ENCODE measurements around the gene ZNF507. TPM values are rescaled to one million over a fixed set of nuclear protein-coding genes. Genes with fewer than 3 reads are reported as not detected.

Gene ZNF507
- total and polyA plus RNA-seq, 9 of the 15 experiments (the other 6 are each of a cell fraction or from before 2014, with no cell fraction given), result 2.9 to 25.0 (median 10.4) TPM

DNA sequence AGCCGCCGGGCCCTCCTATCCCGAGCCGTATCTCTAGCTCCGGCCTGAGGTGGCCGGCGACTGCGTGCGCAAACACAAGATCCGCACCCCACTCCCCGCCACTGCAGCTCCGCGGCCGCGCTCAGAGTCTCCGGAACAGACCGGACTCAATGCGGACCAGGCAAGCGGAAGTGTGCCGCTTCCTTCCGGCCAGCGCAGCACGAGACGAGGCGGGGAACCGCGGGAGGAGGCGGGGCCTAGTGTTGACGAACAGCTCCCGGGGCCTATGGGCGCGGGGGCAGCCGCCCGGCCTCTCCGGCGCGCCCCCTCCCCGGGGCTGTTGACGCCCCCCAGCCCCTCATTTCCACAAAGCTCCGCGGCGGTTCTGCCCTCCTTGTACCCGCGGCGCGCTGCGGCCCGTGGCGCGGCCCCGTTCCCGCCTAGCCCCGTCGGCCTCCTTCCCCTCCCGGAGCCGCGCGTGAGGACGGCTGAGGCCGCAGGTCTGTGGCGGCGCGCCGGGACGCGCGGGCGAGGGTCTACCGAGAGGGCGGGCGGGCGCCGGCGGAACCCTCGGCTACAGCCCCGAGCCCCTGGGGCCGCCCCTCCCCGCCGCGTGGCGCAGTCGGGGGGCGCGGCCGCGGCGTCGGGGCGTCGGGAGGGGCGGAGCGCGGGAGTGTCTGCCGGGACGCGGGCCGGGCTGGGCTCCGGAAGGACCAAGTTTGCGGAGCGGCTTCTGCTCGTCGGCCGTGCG, 60.2 kb downstream of the ZNF507 start, which contains the start of gene DPY19L3 (continued):
- TF ChIP-seq TCF7 (IDR thresholded peaks at IDR 0.05; ENCODE audit: borderline replicate concordance) (no peak), ZC3H11A (IDR thresholded peaks at IDR 0.05; ENCODE audit: low read depth, low read length) (no peak), EGR1 (conservative IDR thresholded peaks at IDR 0.05) (peak; percentile 12; the same call in 1 of the 2 replicates), PRPF4 (IDR thresholded peaks at IDR 0.05; ENCODE audit: insufficient read depth, low read depth, low read length, poor library complexity, severe bottlenecking) (peak; percentile 18), SMAD3 (CRISPR knock-in tag; conservative IDR thresholded peaks at IDR 0.05) (0 out of 2 replicates have a peak, but pooled peaks have one; percentile 32), FUS (optimal IDR thresholded peaks at IDR 0.05; ENCODE audit: low read depth, low read length) (no peak), ZNF121 (CRISPR knock-in tag; conservative IDR thresholded peaks at IDR 0.05) (no peak), JUND (IDR thresholded peaks at IDR 0.05; ENCODE audit: borderline replicate concordance, low read depth, low read length) (peak; percentile 60), JUND (tag; IDR thresholded peaks at IDR 0.05; ENCODE audit: borderline replicate concordance, low read depth, low read length) (no peak), TAF9B (IDR thresholded peaks at IDR 0.05; ENCODE audit: partially characterized antibody) (peak; percentile 87), SP2 (IDR thresholded peaks at IDR 0.05; ENCODE audit: extremely low read depth, low read depth, low read length, poor library complexity, severe bottlenecking) (peak; percentile 69), ETV1 (tag; conservative IDR thresholded peaks at IDR 0.05; ENCODE audit: low read depth) (peak; percentile 98), NONO (IDR thresholded peaks at IDR 0.05; ENCODE audit: low read depth in 2 of 2, low read length in 1 of 2) (peak; percentile 53 to 87), L3MBTL2 (IDR thresholded peaks at IDR 0.05) (peak; percentile 57), ZNF584 (CRISPR knock-in tag; IDR thresholded peaks at IDR 0.05; ENCODE audit: low read depth) (0 out of 2 replicates have a peak, but pooled peaks have one; percentile 71), KDM5B (IDR thresholded peaks at IDR 0.05; ENCODE audit: insufficient replicate concordance, low read depth, low read length) (peak; percentile 77), NR2C2 (CRISPR knock-in tag; IDR thresholded peaks at IDR 0.05) (0 out of 2 replicates have a peak, but pooled peaks have one; percentile 40), NR2C2 (tag; IDR thresholded peaks at IDR 0.05) (no peak; the same call in 1 of the 2 replicates), CREM (IDR thresholded peaks at IDR 0.05; ENCODE audit: low read depth) (peak; percentile 69), PHB (CRISPR knock-in tag; IDR thresholded peaks at IDR 0.05) (no peak), DMBX1 (CRISPR knock-in tag; IDR thresholded peaks at IDR 0.05; ENCODE audit: borderline replicate concordance) (no peak), U2AF1 (optimal IDR thresholded peaks at IDR 0.05; ENCODE audit: low read depth, low read length) (peak; percentile 88), ERF (CRISPR knock-in tag; IDR thresholded peaks at IDR 0.05) (peak; percentile 92; the same call in 1 of the 2 replicates), FOXJ3 (CRISPR knock-in tag; IDR thresholded peaks at IDR 0.05) (no peak), NFRKB (IDR thresholded peaks at IDR 0.05; ENCODE audit: low read depth) (0 out of 2 replicates have a peak, but pooled peaks have one; percentile 45), LARP7 (IDR thresholded peaks at IDR 0.05) (no peak), YY1 (IDR thresholded peaks at IDR 0.05; ENCODE audit: borderline replicate concordance in 1 of 3, control insufficient read depth in 1 of 3, extremely low read depth in 1 of 3, insufficient read depth in 3 of 3, insufficient read length in 1 of 3, insufficient replicate concordance in 2 of 3, low read depth in 1 of 3, low read length in 2 of 3) (peak in 2 of 3 experiments; percentile 55 to 75), SPI1 (IDR thresholded peaks at IDR 0.05; ENCODE audit: borderline replicate concordance, low read depth, low read length) (peak; percentile 83), STAT5A (IDR thresholded peaks at IDR 0.05; ENCODE audit: borderline replicate concordance, low read length) (no peak)
- TF ChIP-seq, protein P1, sequence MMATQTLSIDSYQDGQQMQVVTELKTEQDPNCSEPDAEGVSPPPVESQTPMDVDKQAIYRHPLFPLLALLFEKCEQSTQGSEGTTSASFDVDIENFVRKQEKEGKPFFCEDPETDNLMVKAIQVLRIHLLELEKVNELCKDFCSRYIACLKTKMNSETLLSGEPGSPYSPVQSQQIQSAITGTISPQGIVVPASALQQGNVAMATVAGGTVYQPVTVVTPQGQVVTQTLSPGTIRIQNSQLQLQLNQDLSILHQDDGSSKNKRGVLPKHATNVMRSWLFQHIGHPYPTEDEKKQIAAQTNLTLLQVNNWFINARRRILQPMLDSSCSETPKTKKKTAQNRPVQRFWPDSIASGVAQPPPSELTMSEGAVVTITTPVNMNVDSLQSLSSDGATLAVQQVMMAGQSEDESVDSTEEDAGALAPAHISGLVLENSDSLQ (IDR thresholded peaks at IDR 0.05), result peak; percentile 99
